DMS 273 (cell line): ENCODE data around the gene CD247.
A peak's percentile ranks its signal among the peaks of the same experiment; 100 is the strongest.

ENCODE experiments used
- DNase-seq: peaks from one replicate; lab custom pipeline; 2025; ENCODE audit not compliant: unreplicated experiment; lab: John Stamatoyannopoulos, UW

Gene CD247

GRCh38 chr1:167542109-167543032 lies 24.0 kb upstream of the CD247 start:
- DNase-seq, result no peak

GRCh38 chr1:167541610-167542009 lies 23.3 kb upstream of the CD247 start:
- DNase-seq, result no peak

- DNase-seq, result no peak
These were observed 22.7 kb upstream of the CD247 start for GRCh38 chr1:167541003-167541402.

GRCh38 chr1:167538657-167539056 lies 20.3 kb upstream of the CD247 start:
- peak; percentile 19 for DNase-seq

- DNase-seq, result peak; percentile 87
These were observed 15.5 kb upstream of the CD247 start for GRCh38 chr1:167533851-167534300.

GRCh38 chr1:167532964-167533824 lies 14.9 kb upstream of the CD247 start:
- DNase-seq, result no peak

- DNase-seq, result no peak
These were observed 14.0 kb upstream of the CD247 start for GRCh38 chr1:167532375-167532774.

GRCh38 chr1:167529829-167530474 lies 11.6 kb upstream of the CD247 start:
- peak; percentile 89 for DNase-seq

- DNase-seq, result no peak
These were observed 9.9 kb upstream of the CD247 start for GRCh38 chr1:167528057-167528728.

- DNase-seq, result peak; percentile 17
These were observed 8.5 kb upstream of the CD247 start for GRCh38 chr1:167526667-167527383.

- no peak for DNase-seq
These were observed 6.3 kb upstream of the CD247 start for GRCh38 chr1:167524651-167525050.

- DNase-seq, result no peak
These were observed 3.9 kb upstream of the CD247 start for GRCh38 chr1:167522246-167522645.

- DNase-seq, result no peak
These were observed 2.4 kb upstream of the CD247 start for GRCh38 chr1:167520711-167521206.

- no peak for DNase-seq
These were observed 596 bp downstream of the CD247 start for GRCh38 chr1:167517535-167518330.

GRCh38 chr1:167516404-167517388 lies 1.6 kb downstream of the CD247 start:
- no peak for DNase-seq

GRCh38 chr1:167515893-167516321 lies 2.4 kb downstream of the CD247 start:
- no peak for DNase-seq

- no peak for DNase-seq
These were observed 2.9 kb downstream of the CD247 start for GRCh38 chr1:167515461-167515860.

GRCh38 chr1:167514288-167514687 lies 4.0 kb downstream of the CD247 start:
- DNase-seq, result no peak
